ENCODE results near the gene IGLL5. TPM values are rescaled to one million over a fixed set of nuclear protein-coding genes. Genes with fewer than 3 reads are reported as not detected.

IGLL5 gene
- total RNA-seq, 1 experiment from 2014 or later: not detected

DNA sequence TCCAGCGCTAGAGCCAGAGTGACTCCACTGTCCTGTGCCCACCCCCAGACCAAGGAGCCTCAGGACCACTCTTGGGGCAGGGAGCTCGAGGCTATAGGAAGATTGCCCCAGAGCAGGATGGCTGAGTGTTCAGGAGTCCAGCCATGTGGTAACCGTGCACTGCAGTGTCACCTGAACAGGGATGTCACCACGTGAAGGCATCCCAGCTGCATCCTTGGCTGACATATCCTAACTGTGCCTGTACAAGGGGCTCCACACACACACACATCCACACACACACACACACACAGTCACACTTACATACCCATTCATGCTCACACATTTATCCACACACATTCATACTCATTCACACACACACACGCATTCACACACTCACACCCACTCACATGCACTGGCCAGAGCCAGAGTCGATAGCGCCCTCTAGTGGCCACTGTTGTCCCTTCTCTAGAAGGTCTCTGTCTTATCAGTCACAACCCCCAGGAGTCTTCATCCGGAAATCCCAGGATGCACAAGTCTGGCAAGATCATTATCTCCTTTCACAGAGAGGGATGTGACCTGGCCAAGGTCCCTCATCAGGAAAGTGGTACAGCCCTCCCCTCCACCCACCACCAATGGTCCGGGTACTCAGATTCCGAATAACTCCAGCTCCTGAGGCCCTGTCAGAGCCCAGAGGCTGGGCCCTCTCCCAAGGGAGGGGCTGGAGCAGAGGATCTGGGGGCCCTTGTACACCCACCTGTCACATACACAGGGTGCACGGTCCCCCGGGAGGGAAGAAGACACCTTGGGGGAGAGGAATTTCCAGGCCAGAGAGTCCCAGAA lies 55.1 kb downstream of the IGLL5 start:
- peak; percentile 43 for DNase-seq (ENCODE audit: low spot score)
- in situ Hi-C loops (cut with HindIII; ENCODE audit: low sequenced_read_pairs): no loop called here

DNA sequence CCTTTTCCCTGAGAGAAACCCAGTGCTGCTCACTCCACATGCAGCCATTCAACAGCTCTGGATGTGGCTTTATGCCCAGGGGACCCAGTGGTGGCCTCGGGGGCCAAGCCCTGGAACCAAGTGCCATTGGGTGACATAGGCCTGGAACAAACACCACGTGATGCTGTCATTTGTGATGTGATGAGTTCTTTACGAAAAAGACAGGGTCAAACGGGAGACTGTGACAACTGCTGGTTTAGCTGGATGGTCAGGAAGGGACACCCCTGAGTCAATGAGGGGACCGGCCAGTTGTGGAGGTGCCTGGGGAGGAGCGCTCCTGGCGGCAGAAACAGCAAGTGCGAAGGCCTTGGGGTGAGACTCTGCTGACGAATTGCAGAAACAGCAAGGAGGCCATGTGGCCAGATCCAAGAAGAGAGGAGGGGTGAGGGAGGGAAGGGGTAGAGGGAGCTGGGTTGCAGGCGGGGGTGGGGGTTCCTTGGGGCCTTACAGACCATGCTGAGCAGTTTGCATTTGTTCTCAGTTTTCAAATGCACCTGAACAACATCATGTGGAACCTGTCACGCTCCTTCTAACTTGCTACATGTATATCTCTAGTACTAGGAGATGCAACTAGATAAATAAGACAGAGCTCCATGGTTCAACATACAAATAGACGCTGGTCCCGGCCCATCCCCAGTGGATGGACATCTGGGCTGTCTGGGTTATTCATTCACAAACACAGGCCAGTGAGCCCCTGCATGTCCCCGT lies 56.1 kb downstream of the IGLL5 start:
- in situ Hi-C loops (cut with HindIII; ENCODE audit: low sequenced_read_pairs): no loop called here
- no peak for DNase-seq (ENCODE audit: low spot score)

DNA sequence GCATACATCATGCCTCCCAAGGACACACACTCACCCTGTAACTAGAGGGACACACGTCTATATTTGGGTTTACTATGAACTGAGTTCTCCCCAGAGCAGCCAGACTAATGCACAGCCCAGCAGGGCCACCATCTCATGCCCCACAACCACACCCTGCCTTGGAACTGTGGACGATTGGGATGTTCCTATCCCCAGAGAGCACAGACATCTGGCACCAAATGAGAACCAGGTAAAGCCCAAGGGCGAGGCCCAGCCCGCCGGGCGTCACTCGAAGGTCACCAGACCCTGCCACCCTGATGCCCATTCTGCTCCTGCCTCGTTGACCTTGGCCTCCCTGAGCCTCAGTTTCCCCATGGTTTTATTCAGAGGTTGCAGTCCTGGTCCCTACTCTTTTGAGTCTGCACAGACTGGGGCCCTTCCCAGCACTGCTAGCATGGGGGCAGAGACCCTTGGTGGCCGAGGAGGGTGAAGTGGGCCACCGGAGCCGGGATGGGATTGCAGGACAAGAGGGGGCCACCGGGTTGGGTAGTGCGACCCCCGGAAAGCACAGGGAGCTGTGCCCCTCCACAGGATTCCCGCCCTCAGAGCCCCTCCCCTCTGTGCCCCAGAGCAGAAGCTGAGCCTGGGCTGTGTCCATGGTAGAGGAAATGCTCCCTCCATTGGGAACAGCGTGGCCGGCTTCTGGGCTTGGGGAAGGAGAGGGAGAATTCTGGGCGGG lies 56.8 kb downstream of the IGLL5 start:
- in situ Hi-C loops (cut with HindIII; ENCODE audit: low sequenced_read_pairs): no loop called here
- no peak for DNase-seq (ENCODE audit: low spot score)

- no peak for DNase-seq (ENCODE audit: low spot score)
- in situ Hi-C loops (cut with HindIII; ENCODE audit: low sequenced_read_pairs): no loop called here
These were observed 57.6 kb downstream of the IGLL5 start for GRCh38 chr22:22945195-22945594.

Other genes with a start within 250 kb of the IGLL5 start
- gene GGTLC2, start 243.2 kb upstream of the IGLL5 start, total RNA-seq (2014; rRNA removed; shearing (Covaris generic)): not detected in 2 replicates
- gene GNAZ, start 182.7 kb downstream of the IGLL5 start, total RNA-seq (2014; rRNA removed; shearing (Covaris generic)): 13.0 and 17.2 TPM in 2 replicates

Measured in G401 (cell line).